Lung microvascular endothelial cell (primary cell): ENCODE data around the gene RPP40. TPM values are rescaled to one million over a fixed set of nuclear protein-coding genes. Genes with fewer than 3 reads are reported as not detected.

ENCODE experiments used
- DNase-seq, 2 donors: peaks; one replicate each; pipeline versions ENCODE4 v3.0.0 to v3.0.0-alpha.2; 2010; ENCODE audit warnings: low read depth in 2 of 2
- total RNA-seq: library from RNA; depleted of rRNA; stranded (reverse); fragments of >200 nt; gene quantifications from 2 replicates; pipeline ENCODE4 v1.2.1, GENCODE V29; 2014

RPP40 gene
- total RNA-seq, 1 donor from 2014 or later: 25.2 TPM

GRCh38 chr6:4970739-4971395, 33.0 kb downstream of the RPP40 start:
- DNase-seq: no peak

DNA sequence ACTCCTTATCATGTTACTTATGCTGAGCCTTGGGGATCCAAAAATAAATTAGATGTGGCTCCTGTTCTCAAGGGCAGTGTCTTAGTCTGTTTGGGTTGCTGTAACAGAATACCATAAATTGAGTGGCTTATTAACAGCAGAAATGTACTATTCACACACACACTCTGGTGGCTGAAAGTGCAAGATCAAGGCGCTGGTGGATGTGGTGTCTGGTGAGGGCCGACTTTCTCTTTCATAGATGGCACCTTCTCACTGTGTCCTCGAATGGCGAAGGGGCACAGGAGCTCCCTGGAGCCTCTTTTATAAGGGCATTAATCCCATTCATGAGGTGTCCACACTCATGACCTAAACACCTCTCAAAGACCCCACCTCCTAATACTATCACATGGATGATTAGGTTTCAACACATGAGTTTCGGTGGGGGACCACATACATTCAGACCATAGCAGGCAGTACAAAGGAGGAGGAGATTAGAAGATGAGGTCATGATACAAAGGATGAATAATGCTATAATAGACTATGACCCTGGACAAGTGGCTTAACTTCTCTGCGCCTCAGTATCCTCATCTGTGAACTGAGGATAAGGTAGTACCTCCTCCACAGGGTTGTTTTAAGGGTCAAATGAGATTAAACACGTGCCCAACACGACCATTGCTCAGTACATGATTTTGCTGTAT, 34.1 kb downstream of the RPP40 start:
- DNase-seq: no peak

- DNase-seq: no peak
Observed at GRCh38 chr6:4967301-4968030, 36.4 kb downstream of the RPP40 start.

DNA sequence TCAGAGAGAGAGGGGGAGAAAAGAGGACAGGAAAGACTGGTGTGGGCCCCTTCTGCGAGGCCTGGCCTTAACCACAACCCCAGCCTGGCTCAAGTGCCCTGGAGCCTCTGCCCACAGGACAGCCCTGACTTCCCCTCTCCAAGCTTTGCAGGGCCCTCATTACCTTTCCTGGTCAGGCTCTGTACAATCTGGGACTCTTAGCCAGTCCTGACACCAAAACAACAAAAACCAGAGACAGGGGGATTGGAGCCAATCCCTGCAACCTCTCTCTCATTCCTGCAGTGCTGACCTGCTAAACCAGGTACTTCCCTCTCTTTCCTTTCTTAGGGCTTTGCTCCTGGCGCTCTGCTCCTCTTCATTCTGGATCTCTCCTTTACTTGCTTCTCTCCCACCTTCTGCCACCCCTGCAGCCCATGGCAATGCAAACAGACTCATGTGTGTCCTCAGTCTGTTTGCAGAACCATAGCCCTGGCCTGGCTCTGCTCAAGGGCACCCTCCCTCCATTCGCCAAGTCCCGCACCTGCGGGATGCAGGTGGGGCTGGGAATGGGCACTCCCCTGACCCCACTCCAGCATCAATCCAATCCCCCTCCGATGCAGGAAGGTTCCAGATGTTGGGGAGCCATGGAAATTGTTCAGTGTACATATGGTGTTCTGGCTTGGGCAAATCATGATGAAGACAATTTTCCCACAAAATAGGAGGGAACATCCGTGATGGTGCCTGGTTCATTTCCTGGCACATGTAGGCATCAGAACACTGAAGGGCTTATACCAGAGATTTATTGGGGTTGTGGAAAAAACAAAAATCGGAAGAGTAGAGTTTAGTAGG, 38.1 kb downstream of the RPP40 start:
- DNase-seq: no peak

DNA sequence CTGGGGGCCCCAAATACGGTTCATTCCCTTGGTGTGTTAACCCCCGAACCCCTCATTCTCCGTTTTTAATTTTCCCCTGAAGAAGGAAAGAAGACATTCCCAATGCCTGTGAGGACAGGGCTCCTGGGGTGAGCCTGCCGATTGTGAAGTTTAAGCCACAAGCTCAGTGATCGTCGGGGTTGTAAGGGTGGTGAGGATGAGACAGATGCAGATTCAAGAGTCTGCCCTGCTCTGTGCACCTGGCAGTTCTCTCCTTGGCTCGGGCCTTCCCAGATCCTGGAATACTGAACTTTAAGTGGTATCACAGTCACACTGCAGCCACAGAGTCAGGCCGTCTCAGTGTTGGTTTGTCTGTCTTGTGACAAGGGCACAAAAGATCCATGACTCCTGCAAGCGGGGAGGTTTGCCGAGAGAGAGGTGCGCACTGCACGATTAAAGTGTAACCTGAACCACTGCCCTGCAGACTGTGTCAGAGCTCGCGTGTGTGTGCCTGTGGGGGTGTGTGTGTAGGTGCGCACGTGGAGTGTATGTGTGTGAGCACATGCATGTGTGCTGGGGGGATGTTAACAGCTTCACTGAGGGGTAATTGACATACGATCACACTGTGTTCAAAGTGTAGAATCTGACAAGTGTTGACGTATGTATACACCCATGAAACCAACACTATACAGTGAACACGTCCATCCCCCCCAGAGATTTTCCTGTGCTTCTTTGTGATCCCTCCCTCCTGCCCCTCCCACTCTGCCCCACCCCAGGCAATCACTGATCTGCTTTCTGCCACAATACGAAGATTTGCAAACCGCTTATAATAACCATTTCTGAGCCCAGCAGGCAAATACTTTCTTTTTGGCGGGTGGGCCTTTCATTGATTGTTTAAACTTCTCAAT, 38.9 kb downstream of the RPP40 start:
- no peak for DNase-seq

DNA sequence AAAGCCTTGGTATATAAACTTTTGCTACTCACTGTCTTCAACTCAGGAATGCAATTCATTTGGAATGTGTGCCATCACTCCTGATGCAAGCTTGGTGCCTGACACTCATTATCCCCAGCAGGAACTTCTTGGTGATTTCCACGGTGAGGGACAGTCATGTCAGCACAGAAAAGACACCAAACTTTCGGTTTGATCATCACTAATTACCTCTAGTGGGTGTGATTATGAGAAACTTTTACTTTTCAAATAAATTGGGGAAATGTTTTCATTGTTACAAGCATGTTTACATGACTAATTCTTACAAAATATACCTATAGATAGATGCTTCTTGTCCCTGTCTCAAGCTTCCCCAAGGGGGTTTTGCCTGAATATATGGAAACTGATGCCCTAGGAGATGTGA, 40.9 kb downstream of the RPP40 start:
- no peak for DNase-seq

- no peak for DNase-seq
Observed at GRCh38 chr6:4961322-4962168, 42.3 kb downstream of the RPP40 start.

DNA sequence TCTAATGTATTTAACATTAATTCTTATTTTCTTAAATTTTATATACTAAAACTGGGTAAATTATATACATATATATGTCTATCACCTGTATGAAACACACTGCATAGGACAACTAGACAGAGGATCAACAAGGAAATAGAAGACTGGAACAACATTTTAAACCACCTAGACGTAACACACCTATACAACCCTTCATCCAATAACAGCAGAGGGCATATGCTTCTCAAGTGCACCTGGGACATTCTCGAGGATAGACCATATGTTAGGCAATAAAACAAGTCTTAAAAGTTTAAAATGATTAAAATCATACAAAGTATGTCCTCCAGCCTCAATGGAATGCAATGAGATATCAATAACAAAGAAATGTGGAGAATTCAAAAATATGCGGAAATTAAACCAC, 45.2 kb downstream of the RPP40 start:
- DNase-seq: no peak

- peak; percentile 29 to 52 for DNase-seq
Observed at GRCh38 chr6:4957521-4958231, 46.2 kb downstream of the RPP40 start.

DNA sequence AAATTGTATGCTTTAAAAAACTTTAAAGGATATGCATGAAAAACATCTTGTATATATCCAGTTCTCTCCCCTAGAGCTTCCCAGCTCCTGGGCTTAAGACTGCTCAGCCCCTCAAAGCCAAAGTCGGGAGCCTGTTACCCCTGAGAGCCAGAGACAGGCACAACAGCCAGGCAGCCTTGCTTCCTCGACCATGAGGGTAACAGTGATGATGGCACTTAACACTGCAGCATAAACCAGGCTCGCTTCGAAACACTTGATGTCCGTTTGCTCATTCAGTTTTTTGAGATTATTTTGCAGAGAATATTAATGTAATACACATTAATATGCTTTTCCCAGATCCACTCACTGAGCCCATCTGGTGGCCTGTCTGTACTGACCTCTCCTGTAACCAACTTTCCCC, 47.2 kb downstream of the RPP40 start:
- DNase-seq: no peak

GRCh38 chr6:4953440-4953839, 50.4 kb downstream of the RPP40 start:
- no peak for DNase-seq

- no peak for DNase-seq
Observed at GRCh38 chr6:4950836-4951533, 52.9 kb downstream of the RPP40 start.

- no peak for DNase-seq
Observed at GRCh38 chr6:4950076-4950475, 53.8 kb downstream of the RPP40 start.

DNA sequence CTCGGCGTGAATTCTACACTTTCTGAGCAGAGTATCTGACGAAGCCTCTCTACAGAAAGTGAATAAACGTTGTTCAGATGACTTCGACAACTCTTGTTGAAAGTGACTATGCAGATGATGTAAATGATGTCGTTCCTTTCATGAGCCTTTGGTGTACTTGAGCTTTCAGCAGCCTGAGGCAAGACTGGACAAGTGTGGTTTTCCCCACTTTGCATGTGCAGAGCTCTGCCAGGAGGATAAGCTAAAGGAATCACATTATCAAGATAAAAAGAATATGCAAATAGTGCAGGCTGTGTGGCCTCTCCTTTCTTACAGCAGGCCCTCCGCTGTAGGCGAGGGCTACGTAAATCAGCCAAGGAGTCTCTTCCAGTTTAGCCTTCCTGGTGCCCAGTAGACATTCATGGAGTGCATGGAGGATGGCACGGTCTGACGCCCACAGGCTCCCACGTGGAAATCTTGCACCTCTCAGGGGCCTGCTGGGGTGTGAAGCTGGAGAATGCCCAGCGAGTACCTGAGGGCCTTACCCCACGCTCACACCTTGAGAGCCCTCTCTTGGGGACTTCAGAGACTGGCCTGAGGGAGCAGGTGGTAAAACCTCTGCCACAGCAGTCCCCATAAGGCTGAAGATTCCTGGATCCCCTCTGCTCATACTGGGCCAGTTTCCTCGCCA, 54.9 kb downstream of the RPP40 start:
- DNase-seq: no peak

DNA sequence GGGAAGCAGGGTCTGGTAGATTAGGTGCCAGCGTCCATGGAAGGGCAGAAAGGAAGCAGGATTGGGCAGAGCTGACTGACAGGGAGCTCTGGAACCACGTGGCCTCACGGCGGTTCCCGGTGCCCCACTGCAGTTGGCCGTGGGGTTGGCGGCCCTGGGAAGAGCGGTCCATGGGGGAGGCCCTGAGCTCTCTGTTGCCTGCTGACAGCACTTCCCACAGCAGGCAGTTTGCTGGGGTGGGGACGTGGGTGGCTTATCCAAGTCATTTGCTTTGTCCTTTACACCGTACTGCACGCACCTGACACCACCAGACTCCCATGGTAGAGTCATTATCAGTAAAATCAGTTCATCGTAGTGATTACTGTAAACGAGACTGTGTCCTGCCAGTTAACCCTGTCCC, 56.1 kb downstream of the RPP40 start:
- DNase-seq: no peak

DNA sequence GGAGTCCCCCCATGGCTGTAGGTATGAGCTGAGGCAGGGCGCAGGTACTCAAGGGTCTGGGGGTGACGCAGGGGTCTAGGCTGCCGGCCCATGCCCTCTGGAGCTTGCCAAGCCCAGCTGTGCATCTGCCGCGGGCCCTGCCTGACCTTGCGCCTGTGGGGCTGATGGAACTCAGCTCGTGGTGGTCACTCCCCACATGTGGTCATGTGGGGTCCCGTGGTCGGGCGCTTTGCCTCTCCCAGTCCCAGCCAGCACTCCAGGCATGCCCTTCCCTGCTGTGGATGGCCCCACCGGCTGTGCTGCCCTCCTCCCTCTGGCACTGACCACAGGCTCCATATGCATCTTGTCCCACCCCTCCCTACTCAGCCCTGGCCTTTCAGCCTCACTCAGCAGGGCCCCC, 57.3 kb downstream of the RPP40 start:
- DNase-seq: no peak
